ENCODE data around the gene IER5L. TPM values are rescaled to one million over a fixed set of nuclear protein-coding genes. Genes with fewer than 3 reads are reported as not detected.

Gene IER5L
- total RNA-seq, 1 donor from 2014 or later = 3.4 TPM

Other genes with a start within 250 kb of the IER5L start
- gene DOLK, start 230.7 kb downstream of the IER5L start, total RNA-seq = 11.4 and 13.1 TPM in 2 replicates
- 103 and 105 TPM in 2 replicates for gene NUP188, start 230.6 kb downstream of the IER5L start, total RNA-seq
- gene SH3GLB2, start 149.9 kb downstream of the IER5L start, total RNA-seq = 87.4 and 93.5 TPM in 2 replicates
- gene MIGA2, start 141.6 kb downstream of the IER5L start, total RNA-seq = 49.9 and 50.2 TPM in 2 replicates
- 19.0 and 21.5 TPM in 2 replicates for gene DOLPP1, start 97.2 kb downstream of the IER5L start, total RNA-seq
- gene CRAT, start 67.5 kb downstream of the IER5L start, total RNA-seq = 15.0 and 15.2 TPM in 2 replicates
- gene PTPA, start 66.8 kb downstream of the IER5L start, total RNA-seq = 109 and 121 TPM in 2 replicates